ENCODE measurements around the gene ARG2.
A peak's percentile ranks its signal among the peaks of the same experiment; 100 is the strongest.

ARG2 gene

GRCh38 chr14:67602995-67603545 is 16.6 kb upstream of the ARG2 start:
- no peak for DNase-seq (ENCODE audit: low read depth)
- no peak for TF ChIP-seq CTCF (IDR thresholded peaks at IDR 0.05; ENCODE audit: control insufficient read depth, extremely low read depth, insufficient read depth)
- H3K4me3 ChIP-seq (ENCODE audit: low read depth, low read length) = no peak overlapping the region

GRCh38 chr14:67607646-67608045 is 12.1 kb upstream of the ARG2 start:
- no peak for TF ChIP-seq CTCF (IDR thresholded peaks at IDR 0.05; ENCODE audit: control insufficient read depth, extremely low read depth, insufficient read depth)
- no peak for DNase-seq (ENCODE audit: low read depth)

GRCh38 chr14:67609642-67610310 is 9.9 kb upstream of the ARG2 start:
- DNase-seq (ENCODE audit: low read depth) = no peak

More at GRCh38 chr14:67607646-67608045, 12.1 kb upstream of the ARG2 start:
- H3K4me3 ChIP-seq (ENCODE audit: low read depth, low read length) = no peak overlapping the region

GRCh38 chr14:67610491-67610890 is 9.2 kb upstream of the ARG2 start:
- no peak for DNase-seq (ENCODE audit: low read depth)
- H3K4me3 ChIP-seq (ENCODE audit: low read depth, low read length) = no peak overlapping the region
- no peak for TF ChIP-seq CTCF (IDR thresholded peaks at IDR 0.05; ENCODE audit: control insufficient read depth, extremely low read depth, insufficient read depth)

More at GRCh38 chr14:67609642-67610310, 9.9 kb upstream of the ARG2 start:
- TF ChIP-seq CTCF (IDR thresholded peaks at IDR 0.05; ENCODE audit: control insufficient read depth, extremely low read depth, insufficient read depth) = no peak
- H3K4me3 ChIP-seq (ENCODE audit: low read depth, low read length) = no peak overlapping the region

GRCh38 chr14:67618617-67619063 is 1.1 kb upstream of the ARG2 start:
- H3K4me3 ChIP-seq (ENCODE audit: low read depth, low read length) = no peak overlapping the region; the same call in 1 of the 2 replicates
- TF ChIP-seq CTCF (IDR thresholded peaks at IDR 0.05; ENCODE audit: control insufficient read depth, extremely low read depth, insufficient read depth) = peak; percentile 58
- DNase-seq (ENCODE audit: low read depth) = peak; percentile 27

GRCh38 chr14:67620217-67620785 is 581 bp downstream of the ARG2 start:
- peak overlapping the region; percentile 86 for H3K4me3 ChIP-seq (ENCODE audit: low read depth, low read length)
- no peak for TF ChIP-seq CTCF (IDR thresholded peaks at IDR 0.05; ENCODE audit: control insufficient read depth, extremely low read depth, insufficient read depth)
- no peak for DNase-seq (ENCODE audit: low read depth)

Measured in LNCaP clone FGC (cell line).